NB4 (cell line): ENCODE measurements around the gene NDUFS6.

Experiments used
- CTCF ChIP-seq: IDR thresholded peaks from one replicate; pipeline ENCODE4 v1.5.1; 2012; ENCODE audit warnings: low read depth, low read length
- MAX ChIP-seq: IDR thresholded peaks from 2 replicates; pipeline ENCODE4 v1.6.1; 2011; ENCODE audit warnings: low read depth, low read length
- MYC ChIP-seq: IDR thresholded peaks from 2 replicates; pipeline ENCODE4 v1.6.1; 2011; ENCODE audit warnings: low read depth, low read length
- POLR2A ChIP-seq: IDR thresholded peaks from 2 replicates; pipeline ENCODE4 v1.6.1; 2011; ENCODE audit warnings: mild to moderate bottlenecking; ENCODE audit not compliant: insufficient read length; ENCODE audit errors: extremely low read depth

- TF ChIP-seq CTCF (no peak), POLR2A (no peak), MYC (no peak), MAX (no peak)
Measured at GRCh38 chr5:1783216-1783554, 18.0 kb upstream of the NDUFS6 start.
